HCT116 (cell line): Measurements from ENCODE around the gene GHRHR.

Source experiments
- ATF3 ChIP-seq: IDR thresholded peaks from 2 replicates; pipeline ENCODE4 v1.6.1; 2012
- CTCF ChIP-seq, 3 experiments: fragments of 200-600 bp in 1 of 3; sonication (generic) in 1 of 3; IDR thresholded peaks in 2 of 3; conservative IDR thresholded peaks in 1 of 3; 2 replicates each; pipeline ENCODE4 v1.5.1; 2012 to 2017; ENCODE audit warnings: low read depth in 2 of 3, low read length in 2 of 3, antibody characterized with exemption in 1 of 3, borderline replicate concordance in 1 of 3, control low read depth in 1 of 3, mild to moderate bottlenecking in 1 of 3, mixed read lengths in 1 of 3, mixed run types in 1 of 3, moderate library complexity in 1 of 3; ENCODE audit not compliant: insufficient read depth in 1 of 3
- EZH2 ChIP-seq: fragments of 200-600 bp; sonication (generic); IDR thresholded peaks from 2 replicates; pipeline ENCODE4 v1.6.1; 2017; ENCODE audit warnings: antibody characterized with exemption, mixed run types
- EZH2phosphoT487 ChIP-seq: fragments of 200-600 bp; IDR thresholded peaks from 2 replicates; pipeline ENCODE4 v1.6.1; 2018; ENCODE audit warnings: antibody characterized with exemption, borderline replicate concordance
- POLR2A ChIP-seq: IDR thresholded peaks from 2 replicates; pipeline ENCODE4 v1.7.0; 2011; ENCODE audit warnings: borderline replicate concordance; ENCODE audit not compliant: insufficient read depth, insufficient read length; ENCODE audit errors: extremely low read depth
- POLR2AphosphoS5 ChIP-seq: IDR thresholded peaks from 2 replicates; pipeline ENCODE4 v1.6.1; 2011; ENCODE audit warnings: mild to moderate bottlenecking, low read depth, low read length, moderate library complexity
- RAD21 ChIP-seq: IDR thresholded peaks from 2 replicates; pipeline ENCODE4 v1.6.1; 2012; ENCODE audit warnings: low read depth, mild to moderate bottlenecking
- REST ChIP-seq: IDR thresholded peaks from 2 replicates; pipeline ENCODE4 v1.6.1; 2012; ENCODE audit warnings: low read depth
- SIN3A ChIP-seq: IDR thresholded peaks from 2 replicates; pipeline ENCODE4 v1.6.1; 2012; ENCODE audit warnings: low read depth
- SP1 ChIP-seq: IDR thresholded peaks from 2 replicates; pipeline ENCODE4 v1.6.1; 2012; ENCODE audit warnings: low read depth
- YY1 ChIP-seq: IDR thresholded peaks from 2 replicates; pipeline ENCODE4 v1.6.1; 2011; ENCODE audit warnings: low read length, low read depth, moderate library complexity, mild to moderate bottlenecking; ENCODE audit not compliant: insufficient replicate concordance; ENCODE audit errors: extremely low read depth
- ZBTB33 ChIP-seq: IDR thresholded peaks from 2 replicates; pipeline ENCODE4 v1.6.1; 2011; ENCODE audit warnings: mild to moderate bottlenecking, low read length, moderate library complexity; ENCODE audit not compliant: insufficient replicate concordance; ENCODE audit errors: extremely low read depth
- ZFX ChIP-seq: fragments of 450-650 bp; IDR thresholded peaks from 2 replicates; pipeline ENCODE4 v1.6.1; 2017
- ZNF274 ChIP-seq: fragments of 200-500 bp; sonication (Bioruptor generic); IDR thresholded peaks from 2 replicates; pipeline ENCODE4 v1.6.1; 2014; ENCODE audit warnings: mild to moderate bottlenecking, low read depth, low read length, inconsistent platforms

GRCh38 chr7:30928254-30928872, 35.4 kb upstream of the GHRHR start:
- TF ChIP-seq EZH2 (no peak), ZBTB33 (no peak), POLR2A (no peak), ATF3 (no peak), POLR2AphosphoS5 (no peak), CTCF (IDR thresholded peaks at IDR 0.05 in 2 of 3, conservative IDR thresholded peaks at IDR 0.05 in 1 of 3; ENCODE audit: borderline replicate concordance in 1 of 3, insufficient read depth in 1 of 3, low read depth in 2 of 3, low read length in 2 of 3) (no peak), YY1 (no peak), EZH2phosphoT487 (no peak), REST (no peak), SIN3A (no peak), SP1 (no peak), ZFX (no peak), RAD21 (no peak), ZNF274 (no peak)
